SU-DHL-6 (cell line): ENCODE results near the gene CT47C1.

Source experiments
- EZH2phosphoT487 ChIP-seq: fragments of 200-600 bp; sonication (generic), shearing (Covaris generic); conservative IDR thresholded peaks from 2 replicates; pipeline ENCODE4 v1.6.1; 2018; ENCODE audit warnings: mild to moderate bottlenecking, antibody characterized with exemption, low read length, moderate library complexity, mixed read lengths
- TF ChIP-seq, protein P1 (sequence below): fragments of 200-600 bp; sonication (generic); IDR thresholded peaks from one replicate; pipeline ENCODE4 v1.5.1; 2017; ENCODE audit warnings: antibody characterized with exemption, mild to moderate bottlenecking, low read length, moderate library complexity; ENCODE audit not compliant: insufficient read depth, poor library complexity, severe bottlenecking

DNA sequence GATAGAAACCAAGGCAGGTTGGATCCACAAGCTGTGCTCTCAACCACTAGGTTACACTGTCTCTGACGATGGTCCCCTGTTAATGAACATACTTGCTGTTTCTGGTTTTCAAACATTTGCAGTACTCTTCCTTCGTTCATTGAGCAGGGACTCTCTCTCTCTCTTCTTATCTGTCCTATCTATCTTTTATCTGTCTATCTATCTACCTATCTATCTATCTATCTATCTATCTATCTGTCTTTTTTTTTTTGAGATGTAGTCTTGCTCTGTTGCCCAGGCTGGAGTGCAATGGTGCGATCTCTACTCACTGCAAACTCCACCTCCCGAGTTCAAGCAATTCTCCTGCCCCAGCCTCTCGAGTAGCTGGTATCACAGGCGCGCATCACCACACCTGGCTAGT is 9.4 kb upstream of the CT47C1 start:
- TF ChIP-seq, protein P1, sequence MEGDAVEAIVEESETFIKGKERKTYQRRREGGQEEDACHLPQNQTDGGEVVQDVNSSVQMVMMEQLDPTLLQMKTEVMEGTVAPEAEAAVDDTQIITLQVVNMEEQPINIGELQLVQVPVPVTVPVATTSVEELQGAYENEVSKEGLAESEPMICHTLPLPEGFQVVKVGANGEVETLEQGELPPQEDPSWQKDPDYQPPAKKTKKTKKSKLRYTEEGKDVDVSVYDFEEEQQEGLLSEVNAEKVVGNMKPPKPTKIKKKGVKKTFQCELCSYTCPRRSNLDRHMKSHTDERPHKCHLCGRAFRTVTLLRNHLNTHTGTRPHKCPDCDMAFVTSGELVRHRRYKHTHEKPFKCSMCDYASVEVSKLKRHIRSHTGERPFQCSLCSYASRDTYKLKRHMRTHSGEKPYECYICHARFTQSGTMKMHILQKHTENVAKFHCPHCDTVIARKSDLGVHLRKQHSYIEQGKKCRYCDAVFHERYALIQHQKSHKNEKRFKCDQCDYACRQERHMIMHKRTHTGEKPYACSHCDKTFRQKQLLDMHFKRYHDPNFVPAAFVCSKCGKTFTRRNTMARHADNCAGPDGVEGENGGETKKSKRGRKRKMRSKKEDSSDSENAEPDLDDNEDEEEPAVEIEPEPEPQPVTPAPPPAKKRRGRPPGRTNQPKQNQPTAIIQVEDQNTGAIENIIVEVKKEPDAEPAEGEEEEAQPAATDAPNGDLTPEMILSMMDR, result no peak
- no peak for TF ChIP-seq EZH2phosphoT487
